Measurements from ENCODE around the gene EGFL7.
"Not testable (repeated sequence)": the region's sequence is repeated elsewhere in the genome, so short reads cannot be mapped to it uniquely, and the experiment has no call there.

The EGFL7 gene

GRCh38 chr9:136703276-136703860, 40.7 kb downstream of the EGFL7 start:
- ATAC-seq (replicated peaks) (peak in 1 of 2 donors; percentile 17), DNase-seq (no peak)
- H3K4me1 Mint-ChIP-seq = peaks cover 29 to 52% of the 10 kb centered on the region in 2 donors
- peak overlapping the region in 1 of 2 donors; percentile 37 for H3K4me3 Mint-ChIP-seq
- peak overlapping the region; percentile 76 for H3K27ac Mint-ChIP-seq
- peaks cover 0 to 3% of the 10 kb centered on the region in 2 donors for H3K27me3 Mint-ChIP-seq
- no peaks in the 10 kb centered on the region for H3K9me3 Mint-ChIP-seq
- no peaks in the 10 kb centered on the region for H3K36me3 Mint-ChIP-seq

GRCh38 chr9:136704741-136705140, 42.0 kb downstream of the EGFL7 start:
- not testable (repeated sequence) for DNase-seq; H3K4me3 Mint-ChIP-seq; H3K27ac Mint-ChIP-seq; ATAC-seq (replicated peaks); H3K27me3 Mint-ChIP-seq; H3K36me3 Mint-ChIP-seq; H3K9me3 Mint-ChIP-seq
- H3K4me1 Mint-ChIP-seq = peaks cover 29 to 46% of the 10 kb centered on the region in 2 donors

- ATAC-seq (replicated peaks) (no peak), DNase-seq (no peak)
- H3K27me3 Mint-ChIP-seq = peaks cover 0 to 7% of the 10 kb centered on the region in 2 donors
- no peak overlapping the region for H3K4me3 Mint-ChIP-seq
- peaks cover 26 to 40% of the 10 kb centered on the region in 2 donors for H3K4me1 Mint-ChIP-seq
- no peaks in the 10 kb centered on the region for H3K9me3 Mint-ChIP-seq
- H3K36me3 Mint-ChIP-seq = no peaks in the 10 kb centered on the region
- no peak overlapping the region for H3K27ac Mint-ChIP-seq
Observed at GRCh38 chr9:136705564-136705963, 42.8 kb downstream of the EGFL7 start.

GRCh38 chr9:136707011-136707410, 44.3 kb downstream of the EGFL7 start:
- Mint-ChIP-seq H3K36me3 (no peaks in the 10 kb centered on the region), H3K9me3 (no peaks in the 10 kb centered on the region), H3K4me1 (peaks cover 17 to 31% of the 10 kb centered on the region in 2 donors), H3K27me3 (peaks cover 0 to 7% of the 10 kb centered on the region in 2 donors), H3K4me3 (no peak overlapping the region), H3K27ac (no peak overlapping the region)
- DNase-seq (no peak), ATAC-seq (replicated peaks) (no peak)

- ATAC-seq (replicated peaks) = no peak
- H3K9me3 Mint-ChIP-seq = no peaks in the 10 kb centered on the region
- H3K27ac Mint-ChIP-seq = no peak overlapping the region
- DNase-seq = no peak
- H3K27me3 Mint-ChIP-seq = peaks cover 0 to 7% of the 10 kb centered on the region in 2 donors
- H3K36me3 Mint-ChIP-seq = no peaks in the 10 kb centered on the region
- H3K4me3 Mint-ChIP-seq = no peak overlapping the region
- peaks cover 10 to 22% of the 10 kb centered on the region in 2 donors for H3K4me1 Mint-ChIP-seq
Observed at GRCh38 chr9:136707849-136708517, 45.3 kb downstream of the EGFL7 start.

GRCh38 chr9:136709454-136710109, 46.9 kb downstream of the EGFL7 start:
- DNase-seq (no peak), ATAC-seq (replicated peaks) (no peak)
- Mint-ChIP-seq H3K4me3 (no peak overlapping the region), H3K27ac (no peak overlapping the region), H3K36me3 (no peaks in the 10 kb centered on the region), H3K4me1 (peaks cover 18 to 31% of the 10 kb centered on the region in 2 donors), H3K27me3 (peaks cover 0 to 7% of the 10 kb centered on the region in 2 donors), H3K9me3 (no peaks in the 10 kb centered on the region)

GRCh38 chr9:136710543-136710942, 47.8 kb downstream of the EGFL7 start:
- no peaks in the 10 kb centered on the region for H3K9me3 Mint-ChIP-seq
- no peaks in the 10 kb centered on the region for H3K36me3 Mint-ChIP-seq
- peaks cover 0 to 7% of the 10 kb centered on the region in 2 donors for H3K27me3 Mint-ChIP-seq
- no peak for ATAC-seq (replicated peaks)
- DNase-seq = no peak
- peaks cover 15 to 33% of the 10 kb centered on the region in 2 donors for H3K4me1 Mint-ChIP-seq
- no peak overlapping the region for H3K4me3 Mint-ChIP-seq
- no peak overlapping the region for H3K27ac Mint-ChIP-seq

GRCh38 chr9:136711219-136711648, 48.5 kb downstream of the EGFL7 start:
- not testable (repeated sequence) for H3K27me3 Mint-ChIP-seq; DNase-seq; ATAC-seq (replicated peaks); H3K9me3 Mint-ChIP-seq; H3K36me3 Mint-ChIP-seq
- peak overlapping the region; percentile 59 for H3K27ac Mint-ChIP-seq
- H3K4me3 Mint-ChIP-seq = peak overlapping the region; percentile 29 to 84
- H3K4me1 Mint-ChIP-seq = peaks cover 17 to 35% of the 10 kb centered on the region in 2 donors

- peaks cover 17 to 35% of the 10 kb centered on the region in 2 donors for H3K4me1 Mint-ChIP-seq
- ATAC-seq (replicated peaks) (peak; percentile 46 to 52), DNase-seq (no peak)
- H3K27me3 Mint-ChIP-seq = peaks cover 0 to 4% of the 10 kb centered on the region in 2 donors
- H3K4me3 Mint-ChIP-seq = peak within 1 kb of the TSS; percentile 73 to 84
- peak within 1 kb of the TSS; percentile 81 for H3K27ac Mint-ChIP-seq
- H3K9me3 Mint-ChIP-seq = no peaks in the 10 kb centered on the region
- H3K36me3 Mint-ChIP-seq = no peaks in the 10 kb centered on the region
Observed at GRCh38 chr9:136711751-136712689, 49.3 kb downstream of the EGFL7 start, which contains the start of gene DIPK1B. DIPK1B (plus strand) TSS chr9:136712572; CDS start chr9:136712666, 94 bp downstream.

GRCh38 chr9:136712690-136713544, 50.2 kb downstream of the EGFL7 start:
- no peak for ATAC-seq (replicated peaks)
- DNase-seq = no peak
- peak overlapping the region; percentile 67 for H3K27ac Mint-ChIP-seq
- H3K4me3 Mint-ChIP-seq = peak overlapping the region; percentile 61 to 81
- H3K9me3 Mint-ChIP-seq = no peaks in the 10 kb centered on the region
- H3K4me1 Mint-ChIP-seq = peaks cover 17 to 35% of the 10 kb centered on the region in 2 donors
- H3K27me3 Mint-ChIP-seq = peaks cover 0 to 4% of the 10 kb centered on the region in 2 donors
- no peaks in the 10 kb centered on the region for H3K36me3 Mint-ChIP-seq

- DNase-seq (no peak), ATAC-seq (replicated peaks) (peak in 1 of 2 donors; percentile 15)
- Mint-ChIP-seq H3K27ac (peak overlapping the region; percentile 67), H3K4me1 (peaks cover 21 to 40% of the 10 kb centered on the region in 2 donors), H3K27me3 (peaks cover 0 to 4% of the 10 kb centered on the region in 2 donors), H3K9me3 (no peaks in the 10 kb centered on the region), H3K36me3 (no peaks in the 10 kb centered on the region), H3K4me3 (peak overlapping the region; percentile 61 to 81)
Observed at GRCh38 chr9:136713550-136713949, 50.8 kb downstream of the EGFL7 start.

- H3K27me3 Mint-ChIP-seq = peaks cover 0 to 4% of the 10 kb centered on the region in 2 donors
Observed at GRCh38 chr9:136714096-136714892, 51.6 kb downstream of the EGFL7 start.

More at GRCh38 chr9:136714096-136714892, 51.6 kb downstream of the EGFL7 start:
- H3K9me3 Mint-ChIP-seq = no peaks in the 10 kb centered on the region
- peaks cover 24 to 47% of the 10 kb centered on the region in 2 donors for H3K4me1 Mint-ChIP-seq
- peak overlapping the region; percentile 83 for H3K27ac Mint-ChIP-seq
- DNase-seq (no peak), ATAC-seq (replicated peaks) (no peak)
- H3K4me3 Mint-ChIP-seq = peak overlapping the region in 1 of 2 donors; percentile 33
- no peaks in the 10 kb centered on the region for H3K36me3 Mint-ChIP-seq
